Loucy (cell line): ENCODE results near the gene TAF12.

Experiments
- EZH2phosphoT487 ChIP-seq: fragments of 200-600 bp; IDR thresholded peaks from 2 replicates; pipeline ENCODE4 v1.6.1; 2018; ENCODE audit warnings: antibody characterized with exemption, mild to moderate bottlenecking, moderate library complexity, borderline replicate concordance
- TF ChIP-seq, protein P1 (sequence below): fragments of 200-600 bp; sonication (generic); conservative IDR thresholded peaks from 2 replicates; pipeline ENCODE4 v1.5.1; 2014; ENCODE audit warnings: mild to moderate bottlenecking, antibody characterized with exemption, low read length

DNA sequence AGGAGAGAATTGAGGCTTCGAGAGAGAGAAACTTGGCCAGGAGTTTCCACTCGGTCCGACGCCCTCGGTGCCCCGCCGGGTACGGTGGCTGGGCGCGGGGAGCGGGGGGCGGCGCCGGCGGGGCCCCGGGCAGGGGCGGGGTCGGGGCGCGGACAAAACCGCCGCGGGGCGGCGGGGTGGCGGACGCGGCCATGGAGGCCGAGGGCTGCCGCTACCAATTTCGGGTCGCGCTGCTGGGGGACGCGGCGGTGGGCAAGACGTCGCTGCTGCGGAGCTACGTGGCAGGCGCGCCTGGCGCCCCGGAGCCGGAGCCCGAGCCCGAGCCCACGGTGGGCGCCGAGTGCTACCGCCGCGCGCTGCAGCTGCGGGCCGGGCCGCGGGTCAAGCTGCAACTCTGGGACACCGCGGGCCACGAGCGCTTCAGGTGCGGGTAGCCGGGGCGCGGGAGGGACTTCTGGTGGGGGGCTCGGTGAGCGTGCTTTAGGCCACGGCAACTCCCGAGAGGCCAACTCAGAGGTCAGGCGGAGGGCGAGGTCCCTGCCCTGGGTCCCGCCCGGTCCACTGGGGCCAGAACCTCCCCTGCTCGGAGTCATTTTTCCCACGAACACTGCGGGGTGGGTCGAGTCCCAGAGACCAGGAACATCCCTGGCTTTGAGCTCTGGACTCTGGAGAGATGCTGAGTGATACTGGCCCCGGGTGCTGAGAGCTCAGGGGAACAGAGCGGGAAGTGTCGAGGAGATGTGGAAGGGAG, 50.4 kb downstream of the TAF12 start:
- TF ChIP-seq, protein P1, sequence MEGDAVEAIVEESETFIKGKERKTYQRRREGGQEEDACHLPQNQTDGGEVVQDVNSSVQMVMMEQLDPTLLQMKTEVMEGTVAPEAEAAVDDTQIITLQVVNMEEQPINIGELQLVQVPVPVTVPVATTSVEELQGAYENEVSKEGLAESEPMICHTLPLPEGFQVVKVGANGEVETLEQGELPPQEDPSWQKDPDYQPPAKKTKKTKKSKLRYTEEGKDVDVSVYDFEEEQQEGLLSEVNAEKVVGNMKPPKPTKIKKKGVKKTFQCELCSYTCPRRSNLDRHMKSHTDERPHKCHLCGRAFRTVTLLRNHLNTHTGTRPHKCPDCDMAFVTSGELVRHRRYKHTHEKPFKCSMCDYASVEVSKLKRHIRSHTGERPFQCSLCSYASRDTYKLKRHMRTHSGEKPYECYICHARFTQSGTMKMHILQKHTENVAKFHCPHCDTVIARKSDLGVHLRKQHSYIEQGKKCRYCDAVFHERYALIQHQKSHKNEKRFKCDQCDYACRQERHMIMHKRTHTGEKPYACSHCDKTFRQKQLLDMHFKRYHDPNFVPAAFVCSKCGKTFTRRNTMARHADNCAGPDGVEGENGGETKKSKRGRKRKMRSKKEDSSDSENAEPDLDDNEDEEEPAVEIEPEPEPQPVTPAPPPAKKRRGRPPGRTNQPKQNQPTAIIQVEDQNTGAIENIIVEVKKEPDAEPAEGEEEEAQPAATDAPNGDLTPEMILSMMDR: no peak
- TF ChIP-seq EZH2phosphoT487: no peak
